GM21447 (cell line): ENCODE data around the gene ITSN1.

ENCODE experiments used
- ATAC-seq: cut with Tn5 transposase; IDR thresholded peaks from one replicate; pipeline ENCODE4 v1.9.1; 2021; ENCODE audit not compliant: unreplicated experiment

The ITSN1 gene

DNA sequence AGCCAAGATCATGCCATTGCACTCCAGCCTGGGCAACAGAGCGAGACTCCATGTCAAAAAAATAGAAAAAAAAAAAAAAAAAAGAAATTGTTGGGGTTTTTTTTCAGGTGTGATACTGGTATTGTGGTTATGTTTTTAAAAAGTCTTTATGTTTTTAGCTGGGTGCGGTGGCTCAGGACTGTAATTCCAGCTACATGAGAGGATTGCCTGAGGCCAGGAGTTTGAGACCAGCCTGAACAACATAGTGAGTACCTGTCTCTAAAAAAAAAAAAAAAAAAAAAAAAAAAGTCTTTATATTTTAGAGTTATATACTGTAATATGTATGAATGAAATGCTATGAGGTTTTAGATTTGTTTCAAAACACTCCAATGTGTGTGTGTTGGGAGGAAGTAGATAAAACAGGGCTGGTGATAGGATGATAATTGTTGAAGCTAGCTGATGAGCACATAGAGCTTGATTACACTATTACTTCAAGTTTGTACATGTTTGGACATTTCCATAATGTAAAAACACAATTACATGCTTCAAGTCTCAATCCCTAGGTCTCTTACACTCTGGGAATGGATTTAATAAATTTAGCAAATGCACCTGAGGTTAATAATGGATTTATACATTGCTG, 303.5 kb downstream of the ITSN1 start:
- no peak for ATAC-seq

DNA sequence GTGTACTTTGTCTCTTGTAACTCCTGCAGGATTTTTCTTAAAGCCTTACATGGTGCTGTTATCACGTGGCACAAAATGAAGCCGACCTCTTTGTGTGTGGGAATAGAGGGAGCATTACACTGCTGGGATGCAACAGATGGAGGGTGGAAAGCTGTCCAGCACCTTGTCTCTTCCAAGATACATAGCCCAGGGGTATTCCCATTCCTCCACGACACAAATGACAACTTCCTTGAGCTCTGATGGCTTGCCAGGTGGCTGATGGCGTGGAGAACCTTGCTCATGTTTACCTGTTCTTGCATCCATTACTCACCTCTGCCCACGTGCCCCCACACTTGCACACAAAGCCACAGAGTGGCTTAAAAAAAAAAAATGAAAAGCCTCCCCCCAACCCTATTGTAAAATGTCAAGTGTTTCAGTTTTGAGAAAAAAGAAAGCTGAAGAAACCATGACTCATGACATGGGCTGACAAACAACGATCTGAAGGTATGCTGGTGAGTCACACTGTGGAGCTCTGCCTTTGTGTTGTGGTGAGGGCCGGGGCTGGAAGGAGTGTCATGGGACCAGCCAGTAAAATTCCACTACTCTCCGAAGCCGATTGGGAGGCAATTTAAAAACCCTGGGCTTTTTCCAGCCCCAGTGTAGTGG, 305.3 kb downstream of the ITSN1 start:
- peak; percentile 51 for ATAC-seq

DNA sequence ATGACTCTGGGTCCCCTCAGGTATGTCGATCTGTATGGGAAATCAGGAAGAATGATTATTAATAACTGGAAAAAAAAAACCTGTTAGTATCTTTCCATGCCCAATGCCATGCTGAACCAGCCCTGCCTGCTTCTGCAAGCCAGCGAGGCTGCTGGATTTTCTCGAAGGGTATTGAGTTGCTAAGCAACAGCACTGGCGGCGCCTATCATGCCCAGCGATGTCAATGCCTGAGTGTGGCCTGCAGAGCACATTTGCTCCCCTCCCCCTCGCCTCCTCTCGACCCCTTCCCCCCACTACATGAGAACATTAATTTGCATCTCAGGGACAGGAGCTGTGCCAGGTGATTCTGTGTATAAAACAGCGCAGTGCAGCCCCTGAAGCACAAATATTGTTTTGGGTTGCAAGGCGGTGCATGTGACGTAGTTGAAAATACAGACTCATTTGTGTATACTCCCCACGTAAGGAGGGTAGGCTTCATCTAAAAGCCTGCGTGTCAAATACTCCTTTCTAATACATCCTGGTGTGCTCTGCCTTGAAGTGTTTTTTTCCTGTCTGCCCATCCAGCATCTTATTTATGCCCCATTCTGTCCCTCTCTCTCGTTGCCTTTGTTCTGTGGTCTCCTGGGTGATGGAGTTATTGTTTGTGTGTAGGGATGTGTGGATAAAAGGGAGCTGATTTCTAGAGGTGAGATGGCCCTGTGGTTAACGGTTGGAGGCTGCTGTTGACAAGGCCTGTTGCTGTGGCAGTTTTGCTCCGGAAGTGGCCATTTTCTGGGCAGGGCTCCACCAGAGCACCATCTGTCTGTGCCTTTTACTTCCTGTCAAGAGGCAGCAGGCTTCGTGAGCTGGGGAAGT, 306.0 kb downstream of the ITSN1 start:
- peak; percentile 56 for ATAC-seq

DNA sequence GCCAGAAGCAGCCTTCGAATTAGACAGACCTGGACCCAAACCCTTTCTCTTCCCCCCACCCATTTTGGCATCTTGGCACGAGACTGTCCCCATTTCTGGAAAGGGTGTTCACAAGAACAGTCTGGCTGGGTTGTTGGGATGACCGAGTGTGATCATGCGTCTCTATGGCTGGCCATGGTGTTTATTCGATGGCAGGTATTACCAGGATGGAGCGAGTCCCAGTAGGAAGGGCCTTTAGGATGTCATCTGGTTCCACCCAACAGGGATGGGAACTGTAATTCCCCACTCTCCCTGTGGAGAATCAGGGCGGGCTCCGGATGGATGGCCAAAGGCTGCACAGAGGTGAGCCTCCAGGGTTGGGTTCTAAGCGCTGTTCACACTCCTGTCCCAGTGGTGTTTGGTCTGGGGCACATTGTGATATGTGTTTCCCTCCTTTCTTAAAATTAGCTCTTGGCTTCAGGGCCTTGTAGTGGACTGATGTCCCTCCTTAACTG, 306.7 kb downstream of the ITSN1 start:
- no peak for ATAC-seq
